WI38 (cell line): Measurements from ENCODE around the gene SELENOO.

Experiments used
- H3K4me3 ChIP-seq: 2 replicates; pipeline ENCODE4 v1.5.1; 2011; ENCODE audit warnings: low read depth, mild to moderate bottlenecking, control low read depth, low read length
- TF ChIP-seq, protein P1 (sequence below): IDR thresholded peaks from 2 replicates; pipeline ENCODE4 v1.5.1; 2012; ENCODE audit warnings: low read depth, mild to moderate bottlenecking, control low read depth, low read length

The SELENOO gene

DNA sequence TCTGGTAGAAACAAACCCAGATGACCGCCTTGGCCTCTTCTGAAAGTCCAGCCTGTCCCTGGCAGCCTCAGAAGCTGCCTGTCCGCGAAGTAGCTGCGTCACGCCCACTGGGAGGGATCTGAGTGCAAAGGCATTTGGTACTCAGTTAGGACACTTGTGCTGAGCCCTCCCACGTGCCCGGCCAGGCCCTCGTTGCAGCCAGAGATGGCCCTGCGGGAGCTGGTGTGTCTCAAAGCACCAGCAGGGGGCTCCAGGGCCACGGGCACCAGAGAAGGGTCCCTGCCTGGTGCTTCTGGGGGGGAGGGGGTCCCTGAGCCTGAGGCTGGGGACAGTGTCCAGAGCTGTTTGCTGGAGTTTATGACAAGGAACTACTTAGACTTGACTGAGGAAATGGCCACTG is 5.8 kb downstream of the SELENOO start:
- TF ChIP-seq, protein P1, sequence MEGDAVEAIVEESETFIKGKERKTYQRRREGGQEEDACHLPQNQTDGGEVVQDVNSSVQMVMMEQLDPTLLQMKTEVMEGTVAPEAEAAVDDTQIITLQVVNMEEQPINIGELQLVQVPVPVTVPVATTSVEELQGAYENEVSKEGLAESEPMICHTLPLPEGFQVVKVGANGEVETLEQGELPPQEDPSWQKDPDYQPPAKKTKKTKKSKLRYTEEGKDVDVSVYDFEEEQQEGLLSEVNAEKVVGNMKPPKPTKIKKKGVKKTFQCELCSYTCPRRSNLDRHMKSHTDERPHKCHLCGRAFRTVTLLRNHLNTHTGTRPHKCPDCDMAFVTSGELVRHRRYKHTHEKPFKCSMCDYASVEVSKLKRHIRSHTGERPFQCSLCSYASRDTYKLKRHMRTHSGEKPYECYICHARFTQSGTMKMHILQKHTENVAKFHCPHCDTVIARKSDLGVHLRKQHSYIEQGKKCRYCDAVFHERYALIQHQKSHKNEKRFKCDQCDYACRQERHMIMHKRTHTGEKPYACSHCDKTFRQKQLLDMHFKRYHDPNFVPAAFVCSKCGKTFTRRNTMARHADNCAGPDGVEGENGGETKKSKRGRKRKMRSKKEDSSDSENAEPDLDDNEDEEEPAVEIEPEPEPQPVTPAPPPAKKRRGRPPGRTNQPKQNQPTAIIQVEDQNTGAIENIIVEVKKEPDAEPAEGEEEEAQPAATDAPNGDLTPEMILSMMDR = peak; percentile 39
- H3K4me3 ChIP-seq = no peak overlapping the region

GRCh38 chr22:50207383-50208140 is 6.8 kb downstream of the SELENOO start:
- TF ChIP-seq, protein P1 = no peak
- H3K4me3 ChIP-seq = no peak overlapping the region

GRCh38 chr22:50208430-50208938 is 7.7 kb downstream of the SELENOO start:
- TF ChIP-seq, protein P1 = no peak
- no peak overlapping the region for H3K4me3 ChIP-seq

DNA sequence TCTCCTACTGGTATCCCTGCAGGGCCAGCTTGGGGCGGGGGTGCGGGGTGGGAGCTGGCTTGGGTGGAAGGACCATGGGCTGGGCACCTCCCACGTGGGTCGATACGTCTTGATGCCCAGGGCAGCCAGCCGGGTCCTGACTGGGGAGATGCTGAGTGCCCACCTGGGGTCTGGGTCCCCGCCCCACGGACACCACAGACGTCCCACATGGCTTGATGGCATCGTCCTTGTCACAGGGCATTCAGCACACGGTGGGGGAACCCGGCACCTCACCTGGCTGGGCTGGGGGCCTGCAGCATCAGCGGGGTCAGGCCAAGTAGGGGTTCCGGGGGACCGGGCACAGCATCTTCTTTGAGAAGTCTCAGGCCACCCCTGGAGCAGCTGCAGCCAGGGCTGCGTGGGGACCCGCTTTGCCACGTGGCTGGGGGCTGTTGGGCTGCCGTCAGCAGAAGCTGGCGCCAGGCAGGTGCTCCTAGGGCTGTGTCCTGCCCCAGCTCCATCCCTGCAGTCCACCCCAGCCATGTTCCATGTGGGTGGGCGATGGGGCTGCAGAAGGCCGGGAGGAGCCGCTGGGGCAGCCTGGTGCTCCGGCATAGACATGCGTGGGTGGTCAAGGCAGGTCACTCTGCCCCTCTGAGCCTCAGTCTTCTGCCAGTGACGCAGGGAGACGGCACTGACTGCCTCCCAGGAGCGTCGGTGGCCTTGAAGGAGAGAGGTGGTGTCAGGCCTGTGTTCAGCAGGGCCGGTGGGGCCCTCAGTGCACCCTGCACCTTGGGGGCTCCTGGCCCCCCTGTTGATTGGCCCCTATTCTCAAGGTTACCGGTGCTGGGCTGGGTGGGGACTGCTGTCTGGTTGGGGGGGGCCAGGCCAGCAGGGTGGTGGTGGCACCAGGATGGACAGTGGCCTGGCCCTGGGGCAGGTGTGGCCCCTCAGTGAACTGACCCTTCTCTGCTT is 8.4 kb downstream of the SELENOO start:
- TF ChIP-seq, protein P1 = no peak
- no peak overlapping the region for H3K4me3 ChIP-seq

- TF ChIP-seq, protein P1 = peak; percentile 84
Measured at GRCh38 chr22:50209893-50210292, 9.1 kb downstream of the SELENOO start.

GRCh38 chr22:50210378-50211139 is 9.7 kb downstream of the SELENOO start:
- TF ChIP-seq, protein P1 = no peak
- no peak overlapping the region for H3K4me3 ChIP-seq

More at GRCh38 chr22:50209893-50210292, 9.1 kb downstream of the SELENOO start:
- H3K4me3 ChIP-seq = no peak overlapping the region
